ENCODE data around the gene MKI67.

The MKI67 gene

DNA sequence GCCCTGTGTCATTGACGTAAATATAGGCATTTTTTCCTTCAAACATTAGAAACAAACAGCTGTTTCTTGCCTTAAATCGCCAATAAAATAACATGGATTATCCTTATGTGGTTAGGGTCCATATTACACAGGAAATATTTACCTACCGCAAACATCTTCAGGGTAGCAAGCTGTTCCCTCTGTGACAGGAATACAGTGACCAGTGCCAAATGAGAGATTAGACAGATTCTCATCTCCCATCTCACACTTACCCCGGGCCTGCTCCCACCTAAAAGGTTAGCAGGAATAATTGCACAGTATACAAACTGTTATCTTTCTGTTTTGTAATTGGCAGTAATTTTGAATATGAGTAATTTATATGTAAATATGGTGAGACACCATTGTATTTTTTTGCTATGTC lies 16.5 kb downstream of the MKI67 start:
- Histone ChIP-seq H3K36me3 (peaks cover 100% of the 10 kb centered on the region), H3K4me3 (ENCODE audit: low read depth, low read length) (no peak overlapping the region), H3K27me3 (no peaks in the 10 kb centered on the region), H3K4me1 (no peaks in the 10 kb centered on the region), H3K9me3 (no peaks in the 10 kb centered on the region)
- TF ChIP-seq, protein P1, sequence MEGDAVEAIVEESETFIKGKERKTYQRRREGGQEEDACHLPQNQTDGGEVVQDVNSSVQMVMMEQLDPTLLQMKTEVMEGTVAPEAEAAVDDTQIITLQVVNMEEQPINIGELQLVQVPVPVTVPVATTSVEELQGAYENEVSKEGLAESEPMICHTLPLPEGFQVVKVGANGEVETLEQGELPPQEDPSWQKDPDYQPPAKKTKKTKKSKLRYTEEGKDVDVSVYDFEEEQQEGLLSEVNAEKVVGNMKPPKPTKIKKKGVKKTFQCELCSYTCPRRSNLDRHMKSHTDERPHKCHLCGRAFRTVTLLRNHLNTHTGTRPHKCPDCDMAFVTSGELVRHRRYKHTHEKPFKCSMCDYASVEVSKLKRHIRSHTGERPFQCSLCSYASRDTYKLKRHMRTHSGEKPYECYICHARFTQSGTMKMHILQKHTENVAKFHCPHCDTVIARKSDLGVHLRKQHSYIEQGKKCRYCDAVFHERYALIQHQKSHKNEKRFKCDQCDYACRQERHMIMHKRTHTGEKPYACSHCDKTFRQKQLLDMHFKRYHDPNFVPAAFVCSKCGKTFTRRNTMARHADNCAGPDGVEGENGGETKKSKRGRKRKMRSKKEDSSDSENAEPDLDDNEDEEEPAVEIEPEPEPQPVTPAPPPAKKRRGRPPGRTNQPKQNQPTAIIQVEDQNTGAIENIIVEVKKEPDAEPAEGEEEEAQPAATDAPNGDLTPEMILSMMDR (IDR thresholded peaks at IDR 0.05; ENCODE audit: low read depth, low read length), result no peak
- DNase-seq, result no peak

DNA sequence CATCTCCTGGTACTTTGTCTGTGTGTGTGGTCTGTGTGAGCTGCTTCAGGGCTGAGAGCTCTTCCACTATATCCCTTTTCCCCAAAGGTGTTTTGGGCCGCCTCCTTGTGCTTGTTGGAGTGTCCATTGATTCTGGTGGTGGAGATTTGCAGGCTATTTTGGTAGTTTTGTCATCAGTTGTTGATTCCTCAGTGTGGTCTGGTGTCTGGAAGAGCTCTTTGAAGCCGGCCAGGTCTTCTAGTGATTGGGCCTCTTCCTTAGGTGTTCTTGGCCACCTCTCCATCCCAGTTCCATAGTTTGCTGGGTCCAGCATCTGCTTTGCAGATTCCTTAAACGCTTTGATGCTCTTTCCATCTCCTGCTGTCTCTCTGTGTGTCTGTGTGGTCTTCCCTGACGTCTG lies 20.8 kb downstream of the MKI67 start:
- TF ChIP-seq, protein P1 (IDR thresholded peaks at IDR 0.05; ENCODE audit: low read depth, low read length), result no peak
- Histone ChIP-seq H3K36me3 (peaks cover 89% of the 10 kb centered on the region), H3K9me3 (no peaks in the 10 kb centered on the region), H3K4me1 (no peaks in the 10 kb centered on the region), H3K27me3 (no peaks in the 10 kb centered on the region), H3K4me3 (ENCODE audit: low read depth, low read length) (no peak overlapping the region)
- no peak for DNase-seq

DNA sequence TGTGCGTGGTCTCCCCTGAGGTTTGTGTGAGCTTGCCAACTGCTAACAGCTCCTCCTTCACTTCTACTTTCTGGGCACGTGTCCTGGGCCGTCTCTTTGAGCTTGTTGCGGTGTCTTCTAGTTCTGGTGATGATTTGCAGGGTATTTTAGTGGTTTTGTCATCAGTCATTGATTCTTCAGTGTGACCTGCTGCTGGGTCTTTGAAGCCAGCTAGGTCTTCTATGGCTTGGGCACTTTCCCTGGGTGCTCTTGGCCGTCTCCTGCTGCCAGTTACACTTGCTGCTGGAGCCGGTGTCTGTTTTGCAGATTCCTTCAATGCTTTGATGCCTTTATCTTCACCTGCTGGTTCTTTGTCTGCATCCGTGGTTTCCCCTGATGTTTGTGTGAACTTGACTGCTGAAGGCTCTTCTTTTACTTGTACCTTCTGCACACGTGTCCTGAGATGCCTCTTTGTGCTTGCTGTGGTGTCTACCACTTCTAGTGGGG lies 23.0 kb downstream of the MKI67 start:
- Histone ChIP-seq H3K27me3 (no peaks in the 10 kb centered on the region), H3K9me3 (no peaks in the 10 kb centered on the region), H3K36me3 (peaks cover 86% of the 10 kb centered on the region), H3K4me3 (ENCODE audit: low read depth, low read length) (no peak overlapping the region), H3K4me1 (no peaks in the 10 kb centered on the region)
- no peak for DNase-seq
- TF ChIP-seq, protein P1 (IDR thresholded peaks at IDR 0.05; ENCODE audit: low read depth, low read length), result no peak

DNA sequence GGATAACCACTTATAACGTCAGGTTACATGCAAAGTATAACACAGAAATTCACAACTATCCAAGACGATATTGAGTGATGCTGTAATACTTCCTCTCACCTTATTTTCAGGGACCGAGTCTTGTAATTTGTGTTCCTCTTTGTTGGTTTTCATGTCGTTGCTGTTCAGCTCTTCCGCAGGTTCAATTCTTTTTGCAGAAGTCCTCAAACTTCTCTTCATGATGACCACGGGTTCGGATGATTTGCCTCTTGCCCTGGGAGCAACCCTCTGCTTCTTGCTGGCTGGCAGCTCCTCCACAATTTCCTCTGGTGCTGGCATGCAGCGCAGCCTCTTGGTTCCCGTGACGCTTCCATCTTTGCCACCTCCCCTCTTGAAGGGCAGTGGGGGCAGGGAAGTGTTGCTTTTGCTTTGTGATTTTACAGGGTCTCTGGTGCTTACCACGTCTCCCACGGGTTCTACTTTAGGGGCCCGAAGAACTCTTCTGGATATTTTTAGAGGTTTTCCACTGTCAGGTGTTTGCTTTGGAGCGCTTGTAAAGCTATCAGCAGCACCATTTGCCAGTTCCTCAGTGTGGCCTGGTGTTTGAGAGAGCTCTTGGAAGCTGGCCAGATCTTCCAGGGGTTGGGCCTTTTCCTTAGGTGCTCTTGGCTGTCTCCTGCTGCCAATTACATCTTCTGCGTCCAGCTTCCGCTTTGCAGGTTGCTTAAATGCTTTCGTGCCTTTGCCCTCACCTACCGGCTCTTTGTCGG lies 23.6 kb downstream of the MKI67 start:
- H3K4me3 ChIP-seq (ENCODE audit: low read depth, low read length), result no peak overlapping the region
- DNase-seq, result no peak
- TF ChIP-seq, protein P1 (IDR thresholded peaks at IDR 0.05; ENCODE audit: low read depth, low read length), result no peak
- no peaks in the 10 kb centered on the region for H3K4me1 ChIP-seq
- H3K9me3 ChIP-seq, result no peaks in the 10 kb centered on the region
- H3K27me3 ChIP-seq, result no peaks in the 10 kb centered on the region
- peaks cover 83% of the 10 kb centered on the region for H3K36me3 ChIP-seq

DNA sequence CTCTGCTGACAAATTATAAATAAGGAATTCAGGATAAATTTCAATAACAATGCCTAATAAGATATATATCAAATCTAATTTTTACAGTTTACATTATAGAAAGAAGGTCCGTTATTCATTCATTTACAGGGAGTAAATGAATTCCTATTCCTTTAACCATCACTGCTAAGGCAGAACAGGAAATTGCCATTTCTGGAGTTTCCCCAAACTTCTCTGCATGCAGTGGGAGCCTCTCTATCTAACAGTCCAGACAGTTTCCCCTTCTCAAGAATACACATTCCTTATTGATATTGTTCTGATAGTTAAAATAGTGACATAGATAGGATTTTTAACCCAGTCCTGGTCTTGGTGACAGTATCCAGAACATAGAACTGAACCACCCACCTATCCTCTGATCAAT lies 24.3 kb downstream of the MKI67 start:
- H3K4me1 ChIP-seq, result no peaks in the 10 kb centered on the region
- H3K27me3 ChIP-seq, result no peaks in the 10 kb centered on the region
- DNase-seq, result no peak
- TF ChIP-seq, protein P1 (IDR thresholded peaks at IDR 0.05; ENCODE audit: low read depth, low read length), result no peak
- peaks cover 80% of the 10 kb centered on the region for H3K36me3 ChIP-seq
- no peak overlapping the region for H3K4me3 ChIP-seq (ENCODE audit: low read depth, low read length)
- H3K9me3 ChIP-seq, result no peaks in the 10 kb centered on the region

DNA sequence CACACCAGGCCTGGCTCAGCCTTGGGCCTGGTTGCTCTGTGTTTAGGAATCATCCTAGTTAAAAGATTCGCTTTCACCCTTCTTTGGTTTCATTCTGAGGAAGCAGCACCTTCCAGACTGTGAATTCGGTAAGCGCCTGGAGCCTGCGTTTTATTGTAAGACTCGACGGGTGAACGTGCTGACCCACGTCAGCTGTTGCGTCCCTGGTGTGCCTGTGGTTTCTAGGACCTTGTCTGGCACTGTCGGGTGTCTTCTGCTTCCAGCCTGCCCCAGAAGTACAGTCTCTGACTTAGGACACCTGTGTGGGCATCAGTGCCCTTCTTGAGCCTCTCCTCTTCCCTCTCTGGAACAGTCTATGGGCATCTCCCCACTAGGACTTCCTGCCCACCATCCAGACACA lies 26.3 kb downstream of the MKI67 start:
- no peaks in the 10 kb centered on the region for H3K4me1 ChIP-seq
- no peaks in the 10 kb centered on the region for H3K9me3 ChIP-seq
- no peak for DNase-seq
- TF ChIP-seq, protein P1 (IDR thresholded peaks at IDR 0.05; ENCODE audit: low read depth, low read length), result no peak
- H3K36me3 ChIP-seq, result peaks cover 60% of the 10 kb centered on the region
- no peak overlapping the region for H3K4me3 ChIP-seq (ENCODE audit: low read depth, low read length)
- H3K27me3 ChIP-seq, result no peaks in the 10 kb centered on the region

Data from BE2C (cell line).